GM21390 (cell line): Measurements from ENCODE around the gene KCNIP1.

Experiments used
- ATAC-seq: cut with Tn5 transposase; IDR thresholded peaks from one replicate; pipeline ENCODE4 v1.9.1; 2021; ENCODE audit not compliant: unreplicated experiment

KCNIP1 gene

GRCh38 chr5:170508036-170508435 lies 4.2 kb downstream of the KCNIP1 start:
- ATAC-seq = no peak

- no peak for ATAC-seq
Observed at GRCh38 chr5:170508660-170509347, 5.0 kb downstream of the KCNIP1 start.

DNA sequence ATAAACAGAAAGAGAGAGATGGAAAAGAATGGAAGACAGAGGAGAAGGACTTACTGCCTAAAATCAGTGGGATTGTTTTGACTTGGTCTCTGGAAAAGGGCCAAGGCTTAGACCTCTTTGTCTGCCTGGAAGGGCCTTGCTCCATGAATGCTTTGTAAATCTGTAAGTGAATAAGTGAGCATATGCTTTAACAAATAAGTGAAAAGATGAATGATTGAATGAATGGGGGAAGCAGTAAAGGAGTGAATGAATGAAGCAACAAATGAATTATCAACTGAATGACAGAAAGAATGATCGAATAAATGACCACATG lies 5.5 kb downstream of the KCNIP1 start:
- ATAC-seq = no peak

- ATAC-seq = no peak
Observed at GRCh38 chr5:170510126-170510525, 6.3 kb downstream of the KCNIP1 start.

- ATAC-seq = no peak
Observed at GRCh38 chr5:170510559-170510958, 6.7 kb downstream of the KCNIP1 start.

DNA sequence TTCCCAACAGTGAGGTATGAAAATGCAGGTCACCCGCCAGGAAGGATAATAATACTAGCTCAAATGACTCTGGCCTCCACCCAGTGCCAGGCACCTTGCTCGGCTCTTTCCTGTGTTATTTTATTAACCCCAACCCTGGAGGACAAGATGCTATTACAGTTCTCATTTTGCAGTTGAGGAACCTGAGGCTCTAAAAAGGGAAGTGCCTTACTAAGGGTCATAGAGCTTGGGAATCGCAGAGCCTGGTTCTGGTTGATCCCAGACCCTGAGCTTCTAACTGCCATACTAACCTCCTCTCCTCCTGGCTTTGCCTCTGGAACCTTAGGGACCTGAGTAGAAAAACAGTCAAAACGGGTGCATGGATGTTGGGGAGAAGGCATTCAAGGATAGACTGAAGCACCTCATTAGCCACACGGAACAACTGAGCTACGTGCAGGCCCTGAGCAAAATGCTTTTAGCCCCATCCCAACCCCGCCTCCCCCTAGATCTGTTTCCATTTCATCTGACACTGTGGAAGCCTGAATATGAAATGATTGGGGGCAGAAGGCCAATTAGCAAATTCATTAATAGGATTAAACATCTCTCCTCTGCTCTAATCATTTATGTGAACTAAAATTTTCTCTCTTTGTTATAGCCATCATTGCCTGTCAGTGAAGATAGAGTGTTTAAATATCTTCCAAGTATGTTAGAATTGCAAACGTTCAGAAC lies 7.9 kb downstream of the KCNIP1 start:
- ATAC-seq = no peak

- no peak for ATAC-seq
Observed at GRCh38 chr5:170513856-170514525, 10.2 kb downstream of the KCNIP1 start.

DNA sequence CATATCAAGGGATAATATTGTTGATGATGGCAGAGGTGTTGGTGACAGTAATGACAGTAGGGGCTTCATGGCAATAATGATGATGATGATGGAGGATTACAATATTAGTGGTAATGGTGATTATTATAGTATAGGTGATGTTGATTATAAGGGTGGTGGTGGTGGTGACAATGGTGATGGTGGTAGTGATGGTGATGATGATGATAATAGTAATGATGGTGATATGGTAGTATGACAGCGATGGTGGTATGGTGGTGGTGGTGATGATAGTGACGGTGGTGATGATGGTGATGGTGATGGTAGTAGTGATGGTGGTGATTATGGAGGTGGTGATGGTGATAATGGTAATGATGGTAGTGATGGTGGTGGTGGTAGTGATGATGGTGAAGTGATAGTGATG lies 13.6 kb downstream of the KCNIP1 start:
- no peak for ATAC-seq

- ATAC-seq = no peak
Observed at GRCh38 chr5:170518277-170518676, 14.5 kb downstream of the KCNIP1 start.

- no peak for ATAC-seq
Observed at GRCh38 chr5:170519549-170519948, 15.7 kb downstream of the KCNIP1 start.

DNA sequence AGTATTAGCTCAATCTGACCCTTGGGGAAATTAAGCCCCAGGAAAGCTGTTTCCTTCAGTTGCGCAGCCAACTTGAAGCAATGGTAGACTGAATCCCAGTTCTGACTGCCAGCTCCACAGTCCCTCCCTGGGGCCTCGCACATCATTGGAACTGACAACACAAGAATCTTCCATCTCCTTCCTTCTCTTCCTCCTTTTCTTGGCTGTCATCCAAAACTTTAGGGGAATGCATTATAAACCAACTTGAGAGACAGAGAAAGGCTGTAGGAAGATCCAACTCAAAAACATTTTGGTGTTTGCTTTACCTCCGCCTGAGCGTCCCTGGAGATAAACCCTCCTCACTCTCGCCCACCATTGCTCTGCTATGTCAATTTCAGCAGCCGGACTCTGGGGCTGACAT lies 16.6 kb downstream of the KCNIP1 start:
- no peak for ATAC-seq

GRCh38 chr5:170522211-170523141 lies 18.7 kb downstream of the KCNIP1 start:
- no peak for ATAC-seq

DNA sequence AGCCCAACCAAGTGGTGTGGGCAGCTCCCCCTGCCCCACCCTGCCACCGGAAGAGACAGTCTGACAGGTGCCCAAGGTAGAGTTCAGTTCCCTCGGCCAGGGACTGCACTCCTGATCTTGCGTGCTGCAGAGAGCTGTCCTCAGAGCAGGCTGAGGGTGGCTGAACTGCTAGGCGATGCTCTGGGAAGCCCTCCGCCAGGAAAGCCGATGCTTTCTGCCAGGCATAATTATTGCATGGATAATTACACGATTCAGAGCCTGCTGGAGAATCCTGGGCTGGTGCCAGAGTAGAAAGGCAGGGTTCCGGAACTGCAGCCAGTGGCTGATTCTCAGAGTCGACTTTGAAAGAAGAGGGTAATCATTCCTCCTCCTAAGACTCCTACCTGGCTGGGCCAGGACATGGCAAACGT lies 19.3 kb downstream of the KCNIP1 start:
- ATAC-seq = no peak

DNA sequence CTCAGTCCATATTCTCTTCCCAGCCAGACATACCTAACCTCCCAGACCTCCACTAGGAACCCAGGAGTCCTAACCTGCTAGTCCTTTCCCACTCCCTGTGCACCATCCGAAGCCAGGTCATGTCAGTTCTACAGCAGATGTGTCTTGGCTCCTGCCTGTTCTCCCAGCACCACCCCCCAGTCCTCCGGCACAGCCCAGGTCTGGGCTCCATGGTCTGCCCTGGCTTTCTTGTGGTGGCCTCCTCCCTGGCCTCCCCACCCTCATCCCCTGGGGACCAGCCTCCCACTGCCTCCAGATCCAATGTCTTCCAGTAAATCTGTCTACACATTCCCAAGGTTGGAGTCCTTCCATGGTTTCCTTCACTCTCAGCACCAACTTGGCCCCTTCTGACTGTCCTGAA lies 20.0 kb downstream of the KCNIP1 start:
- no peak for ATAC-seq

- no peak for ATAC-seq
Observed at GRCh38 chr5:170524576-170524975, 20.8 kb downstream of the KCNIP1 start.

GRCh38 chr5:170525470-170526211 lies 21.8 kb downstream of the KCNIP1 start:
- ATAC-seq = no peak

DNA sequence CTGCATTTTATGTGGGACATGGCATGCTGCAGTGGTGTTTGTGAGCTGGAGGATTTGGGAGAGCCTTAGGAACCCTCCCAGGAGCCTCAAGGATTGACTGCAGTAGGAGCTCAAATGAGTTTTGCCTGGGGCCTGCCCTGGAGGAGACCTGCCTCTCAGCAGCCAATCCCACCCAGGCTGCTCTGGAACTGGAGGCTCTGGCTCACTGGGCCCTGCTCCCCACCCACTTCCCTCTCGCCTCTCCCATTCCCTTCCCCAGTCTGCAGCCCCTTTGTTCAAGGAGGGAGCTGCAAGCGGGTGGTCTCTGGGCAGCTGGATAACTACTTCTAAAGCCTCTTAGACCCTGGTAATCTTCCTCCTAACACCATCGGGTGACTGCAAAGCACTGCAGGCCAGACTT lies 24.2 kb downstream of the KCNIP1 start:
- no peak for ATAC-seq

DNA sequence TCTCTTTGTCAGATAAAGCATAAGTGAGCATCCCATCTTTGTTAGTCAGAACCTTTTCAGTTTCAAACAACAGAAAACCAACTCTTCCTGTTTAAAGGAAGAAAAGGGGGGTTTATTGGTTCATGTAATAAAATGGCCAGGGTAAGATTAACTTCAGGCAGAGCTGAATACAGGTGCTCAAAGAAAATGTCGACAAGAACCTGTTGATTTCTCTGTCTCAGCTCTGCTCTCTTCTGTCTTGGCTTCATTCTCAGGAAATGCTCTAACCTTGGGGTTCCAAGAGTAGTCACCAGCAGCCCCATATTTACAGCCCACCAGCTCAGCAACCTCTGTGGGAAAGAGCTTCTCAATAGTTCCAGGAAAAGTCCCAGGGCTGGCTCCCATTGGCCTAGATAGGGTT lies 25.2 kb downstream of the KCNIP1 start:
- ATAC-seq = no peak

- no peak for ATAC-seq
Observed at GRCh38 chr5:170532935-170533334, 29.1 kb downstream of the KCNIP1 start.

- ATAC-seq = no peak
Observed at GRCh38 chr5:170533383-170533782, 29.6 kb downstream of the KCNIP1 start.

GRCh38 chr5:170534177-170534576 lies 30.4 kb downstream of the KCNIP1 start:
- no peak for ATAC-seq
